ENCODE results near the gene FGF11. TPM values are rescaled to one million over a fixed set of nuclear protein-coding genes. Genes with fewer than 3 reads are reported as not detected.

The FGF11 gene
- total RNA-seq, 1 donor from 2014 or later = 4.8 TPM

GRCh38 chr17:7475764-7476422, 36.6 kb downstream of the FGF11 start:
- Mint-ChIP-seq H3K4me1 (ENCODE audit: low read depth, unreplicated experiment) (peaks cover 21% of the 10 kb centered on the region), H3K4me3 (ENCODE audit: unreplicated experiment) (no peak overlapping the region)

GRCh38 chr17:7476494-7476893, 37.2 kb downstream of the FGF11 start:
- TF ChIP-seq CTCF (IDR thresholded peaks at IDR 0.05; ENCODE audit: partially characterized antibody, unreplicated experiment) = no peak
- Mint-ChIP-seq H3K4me1 (ENCODE audit: low read depth, unreplicated experiment) (peaks cover 24% of the 10 kb centered on the region), H3K27me3 (ENCODE audit: unreplicated experiment) (peaks cover 12% of the 10 kb centered on the region), H3K36me3 (ENCODE audit: unreplicated experiment) (no peaks in the 10 kb centered on the region), H3K27ac (ENCODE audit: unreplicated experiment) (peak overlapping the region; percentile 45), H3K9me3 (ENCODE audit: unreplicated experiment) (peaks cover 14% of the 10 kb centered on the region), H3K4me3 (ENCODE audit: unreplicated experiment) (peak overlapping the region; percentile 0)
- DNase-seq = no peak

More at GRCh38 chr17:7475764-7476422, 36.6 kb downstream of the FGF11 start:
- no peak for DNase-seq
- TF ChIP-seq CTCF (IDR thresholded peaks at IDR 0.05; ENCODE audit: partially characterized antibody, unreplicated experiment) = no peak
- H3K9me3 Mint-ChIP-seq (ENCODE audit: unreplicated experiment) = peaks cover 12% of the 10 kb centered on the region
- H3K36me3 Mint-ChIP-seq (ENCODE audit: unreplicated experiment) = no peaks in the 10 kb centered on the region
- peaks cover 10% of the 10 kb centered on the region for H3K27me3 Mint-ChIP-seq (ENCODE audit: unreplicated experiment)
- H3K27ac Mint-ChIP-seq (ENCODE audit: unreplicated experiment) = peak overlapping the region; percentile 12

GRCh38 chr17:7476951-7477350, 37.6 kb downstream of the FGF11 start:
- no peak overlapping the region for H3K4me3 Mint-ChIP-seq (ENCODE audit: unreplicated experiment)
- no peak for DNase-seq
- H3K4me1 Mint-ChIP-seq (ENCODE audit: low read depth, unreplicated experiment) = peaks cover 24% of the 10 kb centered on the region
- H3K9me3 Mint-ChIP-seq (ENCODE audit: unreplicated experiment) = peaks cover 14% of the 10 kb centered on the region
- H3K36me3 Mint-ChIP-seq (ENCODE audit: unreplicated experiment) = no peaks in the 10 kb centered on the region
- H3K27me3 Mint-ChIP-seq (ENCODE audit: unreplicated experiment) = peaks cover 12% of the 10 kb centered on the region
- H3K27ac Mint-ChIP-seq (ENCODE audit: unreplicated experiment) = no peak overlapping the region
- no peak for TF ChIP-seq CTCF (IDR thresholded peaks at IDR 0.05; ENCODE audit: partially characterized antibody, unreplicated experiment)

- H3K27ac Mint-ChIP-seq (ENCODE audit: unreplicated experiment) = peak overlapping the region; percentile 89
- no peak for TF ChIP-seq CTCF (IDR thresholded peaks at IDR 0.05; ENCODE audit: partially characterized antibody, unreplicated experiment)
- H3K27me3 Mint-ChIP-seq (ENCODE audit: unreplicated experiment) = peaks cover 12% of the 10 kb centered on the region
- H3K36me3 Mint-ChIP-seq (ENCODE audit: unreplicated experiment) = no peaks in the 10 kb centered on the region
- peak; percentile 61 for DNase-seq
- H3K4me3 Mint-ChIP-seq (ENCODE audit: unreplicated experiment) = peak overlapping the region; percentile 92
- H3K9me3 Mint-ChIP-seq (ENCODE audit: unreplicated experiment) = peaks cover 16% of the 10 kb centered on the region
- peaks cover 30% of the 10 kb centered on the region for H3K4me1 Mint-ChIP-seq (ENCODE audit: low read depth, unreplicated experiment)
Measured at GRCh38 chr17:7477392-7478275, 38.3 kb downstream of the FGF11 start.

Data from glutamatergic neuron (in vitro differentiated cells).